Gastroesophageal sphincter (tissue), 4 donors: ENCODE results near the gene DDC. TPM values are rescaled to one million over a fixed set of nuclear protein-coding genes. Genes with fewer than 3 reads are reported as not detected.

Experiments
- ATAC-seq: fragments of 150-250 bp; one replicate; pipeline ENCODE4 v1.9.1; 2016; ENCODE audit warnings: mild to moderate bottlenecking, moderate library complexity
- H3K27ac ChIP-seq, 4 donors: fragments of 200-600 bp; sonication (generic) in 3 of 4; 1 replicate in 3 of 4; 2 replicates in 1 of 4; pipeline ENCODE4 v1.5.1; 2016 to 2019
- H3K27me3 ChIP-seq: fragments of 200-600 bp; sonication (generic); one replicate; pipeline ENCODE4 v1.5.1; 2019
- H3K36me3 ChIP-seq, 2 donors: fragments of 200-600 bp; sonication (generic); one replicate each; pipeline ENCODE4 v1.5.1; 2019; ENCODE audit warnings: control low read depth in 1 of 2
- H3K4me1 ChIP-seq, 3 donors: fragments of 200-600 bp; sonication (generic); 1 replicate in 2 of 3; 2 replicates in 1 of 3; pipeline ENCODE4 v1.5.1; 2016 to 2019; ENCODE audit warnings: control low read depth in 2 of 3
- H3K4me3 ChIP-seq, 2 donors: fragments of 200-600 bp; sonication (generic); one replicate each; pipeline ENCODE4 v1.5.1; 2019; ENCODE audit warnings: mild to moderate bottlenecking in 1 of 2, moderate library complexity in 1 of 2
- H3K9me3 ChIP-seq, 3 donors: fragments of 200-600 bp; sonication (generic); one replicate each; pipeline ENCODE4 v1.5.1; 2017 to 2019; ENCODE audit warnings: control low read depth in 2 of 3
- EP300 ChIP-seq: sonication (generic); formaldehyde crosslinking; IDR thresholded peaks from one replicate; pipeline ENCODE4 v1.6.1; 2017; ENCODE audit warnings: antibody characterized with exemption, mild to moderate bottlenecking
- POLR2A ChIP-seq, 2 donors: fragments of 450-650 bp; IDR thresholded peaks; one replicate each; pipeline ENCODE4 v1.6.1; 2017; ENCODE audit warnings: antibody characterized with exemption in 2 of 2, mild to moderate bottlenecking in 2 of 2, moderate library complexity in 1 of 2
- POLR2AphosphoS5 ChIP-seq: sonication (generic); formaldehyde crosslinking; IDR thresholded peaks from one replicate; pipeline ENCODE4 v1.6.1; 2017; ENCODE audit warnings: antibody characterized with exemption
- WGBS, 2 donors: methylation state at CpG; one replicate each; pipeline ENCODE4 v1.1.5; 2018; ENCODE audit warnings: low coverage in 1 of 2; 5-methylcytosine and 5-hydroxymethylcytosine counted together
- total RNA-seq, 4 donors: library from RNA; depleted of rRNA; stranded (reverse); fragments of >200 nt; gene quantifications; one replicate each; pipeline ENCODE4 v1.1.0, GENCODE V29; 2016
- TF ChIP-seq, protein P1 (sequence below), 4 experiments: fragments of 200-600 bp in 2 of 4; fragments of 450-650 bp in 2 of 4; sonication (generic) in 1 of 4; IDR thresholded peaks; one replicate each; pipeline ENCODE4 v1.5.1; 2017 to 2019; ENCODE audit warnings: antibody characterized with exemption in 4 of 4, mild to moderate bottlenecking in 2 of 4, moderate library complexity in 2 of 4

Gene DDC
- total RNA-seq, 4 donors from 2014 or later, result not detected

DNA sequence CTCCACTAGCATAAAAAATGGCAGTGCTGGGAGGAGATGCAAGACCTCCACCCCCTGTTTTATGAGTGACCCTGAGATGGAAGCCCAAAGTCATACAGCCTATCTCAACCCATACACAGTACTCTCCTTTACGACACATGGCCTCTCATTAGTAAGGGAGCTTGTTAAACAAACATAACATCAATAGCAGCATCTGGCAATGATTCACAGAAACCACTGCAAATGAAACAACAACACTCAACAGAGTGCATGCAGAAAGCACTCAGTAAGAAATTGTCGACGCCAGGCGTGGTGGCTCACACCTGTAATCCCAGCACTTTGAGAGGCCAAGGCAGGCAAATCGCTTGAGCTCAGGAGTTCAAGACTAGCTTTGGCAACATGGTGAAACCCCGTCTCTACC lies 87.6 kb downstream of the DDC start:
- no peak for ATAC-seq
- peaks cover 4% of the 10 kb centered on the region for H3K27me3 ChIP-seq
- TF ChIP-seq POLR2A (IDR thresholded peaks at IDR 0.05), result no peak
- H3K4me3 ChIP-seq, result no peak overlapping the region
- WGBS, 2 donors, result 90 to 100% methylated on average over 1 to 2 of the region's 6 CpGs
- H3K36me3 ChIP-seq, result no peaks in the 10 kb centered on the region
- H3K27ac ChIP-seq, result no peak overlapping the region
- no peaks in the 10 kb centered on the region for H3K9me3 ChIP-seq
- no peaks in the 10 kb centered on the region for H3K4me1 ChIP-seq

DNA sequence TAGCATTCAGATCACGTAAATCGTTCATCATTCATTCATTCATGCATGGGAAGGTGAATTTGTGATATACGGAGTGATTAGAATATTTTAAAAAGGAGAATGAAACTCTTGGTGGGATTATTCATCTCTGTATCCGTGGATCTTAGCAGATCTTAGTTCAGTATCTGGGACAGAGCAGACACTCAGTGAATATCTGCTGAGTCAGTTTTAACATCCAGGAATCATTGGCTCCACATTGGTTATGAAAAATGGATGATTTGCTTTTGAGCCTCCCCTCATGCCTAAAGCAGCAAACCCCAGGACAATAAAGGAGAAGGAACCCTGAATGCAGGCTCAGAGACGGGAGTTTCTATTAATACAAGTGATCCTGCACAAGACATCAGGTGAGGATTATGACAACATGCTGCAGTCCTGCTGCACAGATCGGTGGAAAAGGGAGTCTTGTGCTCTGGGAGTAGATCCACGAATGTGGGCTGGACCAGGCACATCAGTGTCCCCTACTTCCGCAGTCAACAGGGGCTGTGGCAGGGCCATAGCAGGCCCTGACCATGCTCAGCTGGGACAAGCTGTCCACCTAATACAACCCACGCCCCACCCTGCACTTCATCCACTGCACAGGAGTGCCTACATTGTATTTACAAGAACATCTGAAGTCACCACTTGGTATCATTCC lies 88.1 kb downstream of the DDC start:
- no peaks in the 10 kb centered on the region for H3K36me3 ChIP-seq
- WGBS, 2 donors, result 89 to 94% methylated on average over 6 to 9 of the region's 9 CpGs

DNA sequence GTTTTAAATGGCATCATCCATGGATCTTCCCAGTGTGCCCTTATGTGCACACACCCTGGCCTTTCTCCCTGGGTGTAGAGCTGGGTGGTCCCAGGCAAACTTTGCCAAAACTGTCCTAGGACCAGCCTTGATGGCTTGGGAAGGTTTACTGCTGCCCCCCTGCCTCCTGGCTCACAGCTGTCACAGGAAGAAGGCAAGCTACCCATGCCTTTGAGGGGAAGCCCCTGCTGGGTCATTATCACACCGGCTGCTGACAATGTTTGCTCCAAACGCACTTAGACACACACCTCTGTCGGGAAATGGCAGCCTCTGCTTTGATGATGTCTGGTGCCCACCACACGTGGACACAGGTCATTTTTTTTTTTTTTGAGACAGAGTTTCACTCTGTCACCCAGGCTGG lies 89.9 kb downstream of the DDC start:
- ATAC-seq, result no peak
- no peaks in the 10 kb centered on the region for H3K9me3 ChIP-seq
- 18% methylated on average over 3 of the region's 4 CpGs; no CpG with 5 or more reads in 1 of the 2 donors for WGBS, 2 donors
- H3K27ac ChIP-seq, result no peak overlapping the region
- H3K27me3 ChIP-seq, result peaks cover 5% of the 10 kb centered on the region
- H3K4me1 ChIP-seq, result no peaks in the 10 kb centered on the region
- no peak overlapping the region for H3K4me3 ChIP-seq
- no peak for TF ChIP-seq POLR2A (IDR thresholded peaks at IDR 0.05)
- no peak for TF ChIP-seq EP300
- TF ChIP-seq, protein P1, sequence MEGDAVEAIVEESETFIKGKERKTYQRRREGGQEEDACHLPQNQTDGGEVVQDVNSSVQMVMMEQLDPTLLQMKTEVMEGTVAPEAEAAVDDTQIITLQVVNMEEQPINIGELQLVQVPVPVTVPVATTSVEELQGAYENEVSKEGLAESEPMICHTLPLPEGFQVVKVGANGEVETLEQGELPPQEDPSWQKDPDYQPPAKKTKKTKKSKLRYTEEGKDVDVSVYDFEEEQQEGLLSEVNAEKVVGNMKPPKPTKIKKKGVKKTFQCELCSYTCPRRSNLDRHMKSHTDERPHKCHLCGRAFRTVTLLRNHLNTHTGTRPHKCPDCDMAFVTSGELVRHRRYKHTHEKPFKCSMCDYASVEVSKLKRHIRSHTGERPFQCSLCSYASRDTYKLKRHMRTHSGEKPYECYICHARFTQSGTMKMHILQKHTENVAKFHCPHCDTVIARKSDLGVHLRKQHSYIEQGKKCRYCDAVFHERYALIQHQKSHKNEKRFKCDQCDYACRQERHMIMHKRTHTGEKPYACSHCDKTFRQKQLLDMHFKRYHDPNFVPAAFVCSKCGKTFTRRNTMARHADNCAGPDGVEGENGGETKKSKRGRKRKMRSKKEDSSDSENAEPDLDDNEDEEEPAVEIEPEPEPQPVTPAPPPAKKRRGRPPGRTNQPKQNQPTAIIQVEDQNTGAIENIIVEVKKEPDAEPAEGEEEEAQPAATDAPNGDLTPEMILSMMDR (IDR thresholded peaks at IDR 0.05), result no peak
- TF ChIP-seq POLR2AphosphoS5, result no peak
- no peaks in the 10 kb centered on the region for H3K36me3 ChIP-seq

More for the DNA sequence above, 88.1 kb downstream of the DDC start:
- Histone ChIP-seq H3K4me3 (no peak overlapping the region), H3K9me3 (no peaks in the 10 kb centered on the region), H3K27ac (no peak overlapping the region), H3K4me1 (no peaks in the 10 kb centered on the region), H3K27me3 (peaks cover 4% of the 10 kb centered on the region)
- ATAC-seq, result no peak
- TF ChIP-seq POLR2AphosphoS5 (no peak), POLR2A (IDR thresholded peaks at IDR 0.05) (no peak), EP300 (no peak)
- TF ChIP-seq, protein P1 (IDR thresholded peaks at IDR 0.05), result no peak

DNA sequence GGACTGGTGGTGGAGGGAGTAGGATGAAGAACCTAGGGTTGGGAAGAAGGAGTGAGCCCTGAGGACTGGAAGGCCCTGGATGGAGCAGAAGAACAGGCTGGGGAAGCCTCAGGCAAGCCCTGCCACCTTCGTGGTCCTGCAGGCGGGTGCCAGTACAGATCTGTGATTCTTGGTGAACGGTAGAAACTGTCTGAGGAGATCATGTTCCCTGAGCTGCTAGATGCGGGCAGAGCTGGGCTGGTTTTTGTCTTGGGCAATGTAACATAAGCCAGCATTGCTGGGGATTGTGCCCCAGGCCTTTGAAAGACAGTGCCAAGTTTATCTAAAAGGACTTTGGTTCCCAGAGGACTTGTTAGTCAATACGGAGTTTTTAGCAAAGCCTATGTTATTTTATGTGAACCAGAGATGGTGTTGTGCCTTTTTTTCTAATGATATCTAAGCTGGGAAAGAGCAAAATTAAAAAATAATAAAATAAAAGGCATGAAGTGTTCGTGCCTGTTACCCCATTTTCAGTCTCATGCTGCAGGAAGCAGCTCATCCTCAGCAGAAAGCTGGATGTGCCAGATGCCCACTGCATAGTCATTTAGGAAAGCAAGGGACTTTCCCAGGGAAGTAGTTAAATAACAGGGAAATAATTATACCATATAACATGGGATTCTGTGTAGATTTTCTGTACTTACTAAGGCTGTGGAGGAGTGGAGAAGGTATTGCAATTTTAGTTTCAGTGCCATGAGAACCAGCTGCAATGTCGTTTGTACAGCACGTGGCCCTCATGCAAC lies 90.6 kb downstream of the DDC start:
- no peak for ATAC-seq
- WGBS, 2 donors, result 58 to 63% methylated on average over 5 to 8 of the region's 8 CpGs

DNA sequence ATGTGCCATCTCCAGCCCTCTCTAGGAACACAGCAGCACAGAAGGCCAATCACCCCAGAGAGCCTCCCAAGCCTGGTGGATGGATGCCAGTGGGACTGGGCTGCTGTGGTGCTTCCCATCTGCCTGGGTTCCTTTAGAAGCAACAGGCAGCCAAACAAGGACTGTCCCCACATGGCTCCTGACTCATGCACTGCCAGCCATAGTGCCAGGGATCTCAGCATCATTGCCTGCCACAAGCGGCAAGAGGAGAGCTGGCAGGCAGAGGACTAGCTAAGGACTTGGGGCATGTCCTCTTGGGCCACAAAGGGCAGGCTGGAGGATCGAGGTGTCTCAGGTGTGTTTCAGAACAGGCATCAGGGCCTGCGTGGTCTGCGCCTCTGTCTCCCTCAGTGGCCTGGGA lies 91.7 kb downstream of the DDC start:
- Histone ChIP-seq H3K27me3 (peaks cover 8% of the 10 kb centered on the region), H3K27ac (no peak overlapping the region), H3K4me1 (no peaks in the 10 kb centered on the region), H3K9me3 (no peaks in the 10 kb centered on the region), H3K4me3 (no peak overlapping the region), H3K36me3 (no peaks in the 10 kb centered on the region)
- no CpG with 5 or more reads among the region's 4 CpGs for WGBS, 2 donors
- no peak for ATAC-seq
- no peak for TF ChIP-seq POLR2AphosphoS5
- TF ChIP-seq POLR2A (IDR thresholded peaks at IDR 0.05), result no peak
- TF ChIP-seq, protein P1 (IDR thresholded peaks at IDR 0.05), result no peak
- TF ChIP-seq EP300, result no peak

More for the DNA sequence above, 90.6 kb downstream of the DDC start:
- no peaks in the 10 kb centered on the region for H3K36me3 ChIP-seq
- H3K27ac ChIP-seq, result no peak overlapping the region
- H3K4me3 ChIP-seq, result no peak overlapping the region
- TF ChIP-seq POLR2A (IDR thresholded peaks at IDR 0.05) (no peak), POLR2AphosphoS5 (no peak), EP300 (no peak)
- TF ChIP-seq, protein P1 (IDR thresholded peaks at IDR 0.05), result no peak
- H3K27me3 ChIP-seq, result peaks cover 8% of the 10 kb centered on the region
- H3K4me1 ChIP-seq, result no peaks in the 10 kb centered on the region
- no peaks in the 10 kb centered on the region for H3K9me3 ChIP-seq
